Psoas muscle (tissue), 8 donors: Measurements from ENCODE around the gene BCL2L11. TPM values are rescaled to one million over a fixed set of nuclear protein-coding genes. Genes with fewer than 3 reads are reported as not detected.

Source experiments
- ATAC-seq, 4 donors: fragments of 200-7000 bp; cut with Tn5 transposase; one replicate each; pipeline ENCODE4 v1.9.1; 2020; ENCODE audit warnings: moderate library complexity in 3 of 4, mild to moderate bottlenecking in 2 of 4
- DNase-seq, 2 donors: peaks; one replicate each; pipeline ENCODE4 v3.0.0-alpha.2; 2020
- H3K27ac ChIP-seq: fragments of 200-600 bp; one replicate; pipeline ENCODE4 v1.8.0; 2022
- H3K27me3 ChIP-seq, 3 donors: fragments of 200-600 bp in 1 of 3; one replicate each; pipeline versions ENCODE4 v1.6.1 to v1.8.0; 2013 to 2022; ENCODE audit warnings: low read length in 2 of 3, mild to moderate bottlenecking in 2 of 3, moderate library complexity in 1 of 3; ENCODE audit not compliant: insufficient read depth in 3 of 3
- H3K36me3 ChIP-seq, 2 donors: fragments of 200-600 bp in 1 of 2; one replicate each; pipeline versions ENCODE4 v1.6.1 to v1.8.0; 2013 to 2022; ENCODE audit warnings: low read depth in 1 of 2, mild to moderate bottlenecking in 1 of 2, moderate library complexity in 1 of 2; ENCODE audit not compliant: insufficient read depth in 1 of 2
- H3K4me1 ChIP-seq: fragments of 200-600 bp; one replicate; pipeline ENCODE4 v1.8.0; 2022
- H3K4me3 ChIP-seq: fragments of 200-600 bp; one replicate; pipeline ENCODE4 v1.8.0; 2022; ENCODE audit warnings: mild to moderate bottlenecking
- H3K9me3 ChIP-seq: fragments of 200-600 bp; one replicate; pipeline ENCODE4 v1.8.0; 2022
- WGBS, 3 donors: extraction: QIAGEN DNeasy Blood & Tissue Kit; methylation state at CpG; one replicate each; pipeline versions ENCODE4 v1.1.6 to v1.1.7; 2013; 5-methylcytosine and 5-hydroxymethylcytosine counted together
- intact Hi-C, 2 donors: fragments of 100-400 bp; cut with DNase I; formaldehyde crosslinking; loops; one replicate each; pipeline versions ENCODE4 v1.11.0 to v1.14.2; 2022
- polyA plus RNA-seq, 3 donors: library from polyadenylated mRNA; stranded (reverse); fragments of 200-250 nt; gene quantifications; one replicate each; pipeline ENCODE4 v1.2.3, GENCODE V29; 2013
- total RNA-seq, 4 donors: library from RNA; stranded (reverse); fragmentation: NEBNext Ultra II Directional in 2 of 4; extraction: Animal tissue kit (Norgen Biotek cat#: 25700) in 2 of 4; gene quantifications; one replicate each; pipeline versions ENCODE4 v1.2.1 to v1.2.4, GENCODE V29; 2021 to 2023
- TF ChIP-seq, protein P1 (sequence below): fragments of 200-600 bp; IDR thresholded peaks from one replicate; pipeline ENCODE4 v1.8.0; 2022; ENCODE audit warnings: antibody characterized with exemption
- donor health status: healthy with polysubstance abuse.
- donor health status: DM: no; HTN: no; CAD: no; lungs with moderate emphysema.
- donor health status: Bipolar disorder and iron deficiency.
- donor health status: healthy.
- donor health status: DM: yes; HTN: yes; CAD: no.
- donor health status: DM: no; HTN: no; CAD: no.
- donor health status: DM: no; HTN: no; CAD: no.
- donor health status: DM: yes; HTN: yes; CAD: no.

Gene BCL2L11
- total and polyA plus RNA-seq, 7 donors = 2.5 to 25.4 (median 8.2) TPM

GRCh38 chr2:111108745-111109271 lies 11.9 kb upstream of the BCL2L11 start:
- no peaks in the 10 kb centered on the region for H3K9me3 ChIP-seq
- intact Hi-C loops = no loop called here
- no peak overlapping the region for H3K27ac ChIP-seq
- TF ChIP-seq, protein P1, sequence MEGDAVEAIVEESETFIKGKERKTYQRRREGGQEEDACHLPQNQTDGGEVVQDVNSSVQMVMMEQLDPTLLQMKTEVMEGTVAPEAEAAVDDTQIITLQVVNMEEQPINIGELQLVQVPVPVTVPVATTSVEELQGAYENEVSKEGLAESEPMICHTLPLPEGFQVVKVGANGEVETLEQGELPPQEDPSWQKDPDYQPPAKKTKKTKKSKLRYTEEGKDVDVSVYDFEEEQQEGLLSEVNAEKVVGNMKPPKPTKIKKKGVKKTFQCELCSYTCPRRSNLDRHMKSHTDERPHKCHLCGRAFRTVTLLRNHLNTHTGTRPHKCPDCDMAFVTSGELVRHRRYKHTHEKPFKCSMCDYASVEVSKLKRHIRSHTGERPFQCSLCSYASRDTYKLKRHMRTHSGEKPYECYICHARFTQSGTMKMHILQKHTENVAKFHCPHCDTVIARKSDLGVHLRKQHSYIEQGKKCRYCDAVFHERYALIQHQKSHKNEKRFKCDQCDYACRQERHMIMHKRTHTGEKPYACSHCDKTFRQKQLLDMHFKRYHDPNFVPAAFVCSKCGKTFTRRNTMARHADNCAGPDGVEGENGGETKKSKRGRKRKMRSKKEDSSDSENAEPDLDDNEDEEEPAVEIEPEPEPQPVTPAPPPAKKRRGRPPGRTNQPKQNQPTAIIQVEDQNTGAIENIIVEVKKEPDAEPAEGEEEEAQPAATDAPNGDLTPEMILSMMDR = no peak
- no peaks in the 10 kb centered on the region for H3K36me3 ChIP-seq
- 92 to 100% (median 96%) methylated on average over 2 of the region's 2 CpGs for WGBS, 3 donors
- ATAC-seq (no peak), DNase-seq (no peak)
- H3K4me3 ChIP-seq = no peak overlapping the region
- peaks cover 0 to 4% (median 0%) of the 10 kb centered on the region in 3 donors for H3K27me3 ChIP-seq
- no peaks in the 10 kb centered on the region for H3K4me1 ChIP-seq

GRCh38 chr2:111111101-111111755 lies 9.5 kb upstream of the BCL2L11 start:
- 89 to 93% (median 91%) methylated on average over 4 of the region's 4 CpGs for WGBS, 3 donors
- DNase-seq (no peak), ATAC-seq (no peak)
- H3K4me1 ChIP-seq = no peaks in the 10 kb centered on the region
- TF ChIP-seq, protein P1 = no peak
- H3K36me3 ChIP-seq = no peaks in the 10 kb centered on the region
- no peak overlapping the region for H3K27ac ChIP-seq
- no peak overlapping the region for H3K4me3 ChIP-seq
- intact Hi-C loops = loop anchor here in 1 of 2 donors (10.0 kb wide), 2 partner anchors 344 to 624 kb away; no protein-coding TSS in a partner anchor
- H3K27me3 ChIP-seq = peaks cover 0 to 11% (median 0%) of the 10 kb centered on the region in 3 donors
- H3K9me3 ChIP-seq = no peaks in the 10 kb centered on the region

DNA sequence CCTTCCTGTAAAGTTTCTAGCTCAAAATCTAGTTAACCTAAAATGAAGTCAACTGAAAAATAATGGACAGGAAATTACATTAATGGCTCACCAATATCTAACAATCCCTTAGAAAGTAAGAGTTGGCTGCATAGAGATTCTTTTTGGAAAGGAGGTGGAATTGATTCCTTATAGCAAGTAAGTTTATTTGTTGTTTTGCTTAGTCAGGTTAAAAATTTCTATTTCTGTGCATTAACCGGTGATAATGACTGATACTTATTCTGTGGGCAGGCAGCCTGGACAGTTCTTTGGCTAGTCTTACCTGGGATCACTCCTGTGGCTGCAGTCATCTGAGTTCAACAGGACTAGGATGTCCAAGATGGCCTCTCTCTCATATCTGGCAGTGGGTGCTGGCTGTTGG lies 6.9 kb upstream of the BCL2L11 start:
- H3K27ac ChIP-seq = no peak overlapping the region
- no peaks in the 10 kb centered on the region for H3K9me3 ChIP-seq
- no peak for ATAC-seq
- TF ChIP-seq, protein P1 = no peak
- H3K4me3 ChIP-seq = no peak overlapping the region
- DNase-seq = no peak
- H3K4me1 ChIP-seq = peaks cover 11% of the 10 kb centered on the region
- 38 to 58% (median 58%) methylated on average over 1 of the region's 1 CpG for WGBS, 3 donors
- intact Hi-C loops = loop anchor here in 1 of 2 donors (10.0 kb wide), 2 partner anchors 341 to 621 kb away; no protein-coding TSS in a partner anchor
- H3K36me3 ChIP-seq = no peaks in the 10 kb centered on the region
- H3K27me3 ChIP-seq = peaks cover 0 to 11% (median 0%) of the 10 kb centered on the region in 3 donors

DNA sequence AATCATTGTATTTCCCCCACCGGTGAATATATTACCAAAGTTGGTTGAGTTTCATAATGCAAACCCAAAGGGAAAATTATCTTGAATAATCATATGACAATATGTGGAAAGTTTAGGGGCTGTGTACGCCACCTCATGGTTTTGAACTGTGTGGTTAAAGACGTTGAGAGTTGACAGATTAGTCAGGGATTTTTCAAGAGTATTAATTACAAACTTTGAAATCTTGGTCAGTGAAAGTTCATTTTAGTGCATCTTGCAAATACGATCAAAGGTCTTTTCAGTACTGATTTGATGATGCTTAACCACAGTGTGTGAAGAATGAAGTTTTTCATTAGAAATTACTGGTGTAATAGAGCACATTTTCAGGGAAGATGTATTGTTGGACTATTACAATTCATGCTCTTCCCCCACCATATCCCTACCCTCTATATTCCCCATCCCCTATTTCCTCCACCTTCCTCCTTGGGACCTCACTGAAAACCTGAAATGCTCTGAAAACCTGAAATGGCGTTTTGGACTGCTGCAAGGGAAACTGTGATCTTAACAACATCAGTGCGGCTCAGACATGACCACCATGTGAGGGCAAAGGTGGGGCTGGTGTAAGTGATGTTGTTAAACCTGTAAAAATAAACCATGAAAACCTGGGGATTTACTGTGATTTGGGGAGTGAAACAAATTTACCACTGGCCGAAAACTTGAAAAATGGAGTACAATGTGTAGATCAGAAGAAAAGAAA lies 4.5 kb upstream of the BCL2L11 start:
- 62 to 74% (median 64%) methylated on average over 7 of the region's 7 CpGs for WGBS, 3 donors
- DNase-seq (no peak), ATAC-seq (no peak)
- H3K9me3 ChIP-seq = no peaks in the 10 kb centered on the region
- no peak overlapping the region for H3K4me3 ChIP-seq
- intact Hi-C loops = loop anchor here in 1 of 2 donors (2.0 to 10.0 kb wide), 4 partner anchors 304 to 619 kb away; no protein-coding TSS in a partner anchor
- TF ChIP-seq, protein P1 = no peak
- no peak overlapping the region for H3K27ac ChIP-seq
- H3K4me1 ChIP-seq = peaks cover 15% of the 10 kb centered on the region
- no peaks in the 10 kb centered on the region for H3K36me3 ChIP-seq
- H3K27me3 ChIP-seq = peaks cover 0 to 9% (median 0%) of the 10 kb centered on the region in 3 donors
